Measurements from ENCODE around the gene PLIN4.

The PLIN4 gene

GRCh38 chr19:4499318-4499717 lies 19.0 kb downstream of the PLIN4 start:
- Histone ChIP-seq H3K27me3 (ENCODE audit: insufficient read depth, poor library complexity, severe bottlenecking) (no peaks in the 10 kb centered on the region), H3K4me3 (replicated peaks; ENCODE audit: insufficient read depth, low read length) (no peak overlapping the region), H3K27ac (replicated peaks) (no peak overlapping the region)
- no peak for DNase-seq (ENCODE audit: low read depth in 1 of 2, low spot score in 1 of 2)
- TF ChIP-seq SPI1 (IDR thresholded peaks at IDR 0.05; ENCODE audit: borderline replicate concordance, low read depth) = no peak
- TF ChIP-seq GABPA (IDR thresholded peaks at IDR 0.05; ENCODE audit: low read depth) = no peak
- no peak for TF ChIP-seq CTCF (IDR thresholded peaks at IDR 0.05; ENCODE audit: insufficient read depth, low read length)
- no peak for TF ChIP-seq REST (IDR thresholded peaks at IDR 0.05; ENCODE audit: insufficient replicate concordance, low read depth)
- TF ChIP-seq POLR2AphosphoS5 (IDR thresholded peaks at IDR 0.05; ENCODE audit: low read depth) = no peak

- TF ChIP-seq POLR2AphosphoS5 (IDR thresholded peaks at IDR 0.05; ENCODE audit: low read depth) = no peak
- TF ChIP-seq REST (IDR thresholded peaks at IDR 0.05; ENCODE audit: insufficient replicate concordance, low read depth) = no peak
- TF ChIP-seq GABPA (IDR thresholded peaks at IDR 0.05; ENCODE audit: low read depth) = no peak
- TF ChIP-seq CTCF (IDR thresholded peaks at IDR 0.05; ENCODE audit: insufficient read depth, low read length) = no peak
- no peak for TF ChIP-seq SPI1 (IDR thresholded peaks at IDR 0.05; ENCODE audit: borderline replicate concordance, low read depth)
- Histone ChIP-seq H3K27me3 (ENCODE audit: insufficient read depth, poor library complexity, severe bottlenecking) (no peaks in the 10 kb centered on the region), H3K27ac (replicated peaks) (no peak overlapping the region), H3K4me3 (replicated peaks; ENCODE audit: insufficient read depth, low read length) (no peak overlapping the region)
- no peak for DNase-seq (ENCODE audit: low read depth in 1 of 2, low spot score in 1 of 2)
Observed at GRCh38 chr19:4498694-4499093, 19.6 kb downstream of the PLIN4 start.

- no peak overlapping the region for H3K4me3 ChIP-seq (replicated peaks; ENCODE audit: insufficient read depth, low read length)
- TF ChIP-seq GABPA (IDR thresholded peaks at IDR 0.05; ENCODE audit: low read depth) (no peak), REST (IDR thresholded peaks at IDR 0.05; ENCODE audit: insufficient replicate concordance, low read depth) (no peak), POLR2AphosphoS5 (IDR thresholded peaks at IDR 0.05; ENCODE audit: low read depth) (no peak), SPI1 (IDR thresholded peaks at IDR 0.05; ENCODE audit: borderline replicate concordance, low read depth) (no peak), CTCF (IDR thresholded peaks at IDR 0.05; ENCODE audit: insufficient read depth, low read length) (no peak)
- H3K27ac ChIP-seq (replicated peaks) = no peak overlapping the region
- H3K27me3 ChIP-seq (ENCODE audit: insufficient read depth, poor library complexity, severe bottlenecking) = no peaks in the 10 kb centered on the region
- DNase-seq (ENCODE audit: low read depth in 1 of 2, low spot score in 1 of 2) = no peak
Observed at GRCh38 chr19:4497770-4498389, 20.4 kb downstream of the PLIN4 start.
